Measurements from ENCODE around the gene YWHAB. TPM values are rescaled to one million over a fixed set of nuclear protein-coding genes. Genes with fewer than 3 reads are reported as not detected.

The YWHAB gene
- total and polyA plus RNA-seq, 3 experiments from 2014 or later = 275 to 661 (median 276) TPM

- Histone ChIP-seq H3K4me3 (ENCODE audit: low read length) (no peak overlapping the region), H3K4me1 (ENCODE audit: insufficient read depth, low read length) (peaks cover 31% of the 10 kb centered on the region), H3K27me3 (ENCODE audit: insufficient read depth, low read length, poor library complexity, severe bottlenecking) (no peaks in the 10 kb centered on the region), H3K9me3 (ENCODE audit: low read length) (no peaks in the 10 kb centered on the region), H3K27ac (ENCODE audit: low read depth, low read length) (no peak overlapping the region), H3K36me3 (ENCODE audit: insufficient read depth, low read length) (no peaks in the 10 kb centered on the region)
- Mint-ChIP-seq H3K4me1 (peaks cover 41 to 52% (median 41%) of the 10 kb centered on the region in 3 donors), H3K27me3 (no peaks in the 10 kb centered on the region), H3K36me3 (peaks cover 0 to 27% (median 0%) of the 10 kb centered on the region in 3 donors), H3K4me3 (peak overlapping the region in 5 of 7 donors; percentile 85 to 99 (median 97)), H3K27ac (peak overlapping the region; percentile 58 to 99 (median 94)), H3K9me3 (no peaks in the 10 kb centered on the region)
- ChIA-PET CTCF (no interaction called here), POLR2A (no interaction called here)
- no peak for DNase-seq
Observed at GRCh38 chr20:44883214-44883902, 2.1 kb upstream of the YWHAB start.

DNA sequence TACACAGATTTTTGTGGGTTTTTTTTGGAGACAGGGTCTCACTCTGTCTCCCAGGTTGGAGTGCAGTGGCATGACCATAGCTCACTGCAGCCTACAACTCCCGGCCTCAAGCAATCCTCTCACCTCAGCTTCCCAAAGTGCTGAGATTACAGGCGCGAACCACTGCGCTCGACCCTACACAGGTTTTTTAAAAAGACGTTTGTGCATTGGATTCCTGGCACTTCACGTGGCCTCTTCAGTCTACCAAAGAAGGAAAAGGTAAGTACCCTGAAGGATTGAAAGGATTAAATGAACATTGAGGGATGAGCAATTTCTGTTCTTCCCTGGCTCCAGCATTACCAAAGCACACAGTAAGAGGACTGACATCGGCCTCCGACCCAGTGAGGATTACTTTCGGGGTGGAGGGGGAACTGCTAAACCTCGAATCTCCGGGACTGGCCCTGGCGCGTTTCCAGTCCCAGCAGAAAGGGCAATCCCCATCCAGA, 556 bp upstream of the YWHAB start:
- Mint-ChIP-seq H3K9me3 (no peaks in the 10 kb centered on the region), H3K27ac (peak overlapping the region; percentile 83 to 99 (median 96)), H3K4me3 (peak overlapping the region; percentile 85 to 99 (median 97)), H3K27me3 (no peaks in the 10 kb centered on the region), H3K4me1 (peaks cover 56 to 62% (median 57%) of the 10 kb centered on the region in 3 donors), H3K36me3 (peaks cover 0 to 43% (median 1%) of the 10 kb centered on the region in 3 donors)
- Histone ChIP-seq H3K4me1 (ENCODE audit: insufficient read depth, low read length) (peaks cover 45% of the 10 kb centered on the region), H3K4me3 (ENCODE audit: low read length) (peak overlapping the region; percentile 88), H3K36me3 (ENCODE audit: insufficient read depth, low read length) (no peaks in the 10 kb centered on the region), H3K27me3 (ENCODE audit: insufficient read depth, low read length, poor library complexity, severe bottlenecking) (no peaks in the 10 kb centered on the region), H3K9me3 (ENCODE audit: low read length) (no peaks in the 10 kb centered on the region), H3K27ac (ENCODE audit: low read depth, low read length) (peak overlapping the region; percentile 86)
- POLR2A ChIA-PET = interaction anchor here (1.0 to 1.2 kb wide), 7 partner anchors 25 to 233 kb away, joined by 3 to 7 read pairs (median 5); partner anchors contain the start of genes PABPC1L, STK4 and TOMM34
- CTCF ChIA-PET = interaction anchor here (1.0 to 1.2 kb wide), 2 partner anchors 75 to 83 kb away, joined by 3 read pairs; partner anchors contain the start of gene TOMM34
- DNase-seq = no peak

GRCh38 chr20:44886266-44886651, 754 bp downstream of the YWHAB start:
- Mint-ChIP-seq H3K4me1 (peaks cover 63 to 69% (median 68%) of the 10 kb centered on the region in 3 donors), H3K9me3 (no peaks in the 10 kb centered on the region), H3K4me3 (peak overlapping the region; percentile 85 to 99 (median 97)), H3K27me3 (no peaks in the 10 kb centered on the region), H3K27ac (peak overlapping the region; percentile 79 to 99 (median 96)), H3K36me3 (peaks cover 0 to 48% (median 2%) of the 10 kb centered on the region in 3 donors)
- H3K4me1 ChIP-seq (ENCODE audit: insufficient read depth, low read length) = peaks cover 56% of the 10 kb centered on the region
- H3K4me3 ChIP-seq (ENCODE audit: low read length) = peak overlapping the region; percentile 89
- no peaks in the 10 kb centered on the region for H3K9me3 ChIP-seq (ENCODE audit: low read length)
- H3K27me3 ChIP-seq (ENCODE audit: insufficient read depth, low read length, poor library complexity, severe bottlenecking) = no peaks in the 10 kb centered on the region
- H3K36me3 ChIP-seq (ENCODE audit: insufficient read depth, low read length) = no peaks in the 10 kb centered on the region
- H3K27ac ChIP-seq (ENCODE audit: low read depth, low read length) = peak overlapping the region; percentile 86
- POLR2A ChIA-PET = interaction anchor here (1.1 kb wide), 3 partner anchors 81 to 93 kb away, joined by 6 to 7 read pairs (median 7); partner anchors contain the start of gene STK4
- no peak for DNase-seq
- CTCF ChIA-PET = interaction anchor here (0.9 kb wide), 1 partner anchor 575 kb away, joined by 3 read pairs; the partner anchor contains the start of gene FITM2

- Mint-ChIP-seq H3K4me3 (peak overlapping the region; percentile 85 to 99 (median 97)), H3K36me3 (peaks cover 0 to 52% (median 2%) of the 10 kb centered on the region in 3 donors), H3K27me3 (no peaks in the 10 kb centered on the region), H3K27ac (peak overlapping the region; percentile 79 to 99 (median 96)), H3K9me3 (no peaks in the 10 kb centered on the region), H3K4me1 (peaks cover 68 to 73% (median 72%) of the 10 kb centered on the region in 3 donors)
- no peak for DNase-seq
- POLR2A ChIA-PET = no interaction called here
- Histone ChIP-seq H3K4me3 (ENCODE audit: low read length) (peak overlapping the region; percentile 89), H3K36me3 (ENCODE audit: insufficient read depth, low read length) (no peaks in the 10 kb centered on the region), H3K4me1 (ENCODE audit: insufficient read depth, low read length) (peaks cover 62% of the 10 kb centered on the region), H3K27me3 (ENCODE audit: insufficient read depth, low read length, poor library complexity, severe bottlenecking) (no peaks in the 10 kb centered on the region), H3K27ac (ENCODE audit: low read depth, low read length) (peak overlapping the region; percentile 86), H3K9me3 (ENCODE audit: low read length) (no peaks in the 10 kb centered on the region)
- CTCF ChIA-PET = no interaction called here
Observed at GRCh38 chr20:44886828-44887227, 1.3 kb downstream of the YWHAB start.

DNA sequence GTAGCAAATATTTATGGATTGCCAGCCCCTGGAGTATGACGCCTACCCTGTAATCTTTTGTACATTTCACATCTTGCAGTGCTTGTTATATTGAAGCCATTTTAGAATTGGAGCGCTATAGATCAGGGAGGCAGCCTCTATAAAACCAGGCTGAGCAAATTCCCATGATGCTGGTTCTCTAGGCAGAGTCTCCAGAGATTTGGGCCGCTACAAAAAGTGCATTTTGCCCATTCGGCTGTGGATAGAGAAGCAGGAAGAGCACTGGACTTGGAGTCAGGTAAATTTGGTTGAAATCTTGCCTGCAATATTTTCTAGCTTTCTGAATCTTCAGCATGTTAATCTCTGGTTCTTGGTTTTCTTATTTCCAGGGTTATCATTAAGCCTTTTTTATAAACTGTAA, 2.0 kb downstream of the YWHAB start:
- Mint-ChIP-seq H3K27me3 (no peaks in the 10 kb centered on the region), H3K9me3 (no peaks in the 10 kb centered on the region), H3K4me3 (peak overlapping the region; percentile 85 to 99 (median 97)), H3K27ac (peak overlapping the region; percentile 79 to 99 (median 96)), H3K36me3 (peaks cover 0 to 57% (median 4%) of the 10 kb centered on the region in 3 donors), H3K4me1 (peaks cover 75 to 80% (median 78%) of the 10 kb centered on the region in 3 donors)
- Histone ChIP-seq H3K27me3 (ENCODE audit: insufficient read depth, low read length, poor library complexity, severe bottlenecking) (no peaks in the 10 kb centered on the region), H3K36me3 (ENCODE audit: insufficient read depth, low read length) (no peaks in the 10 kb centered on the region), H3K4me3 (ENCODE audit: low read length) (peak overlapping the region; percentile 89), H3K9me3 (ENCODE audit: low read length) (no peaks in the 10 kb centered on the region), H3K27ac (ENCODE audit: low read depth, low read length) (no peak overlapping the region), H3K4me1 (ENCODE audit: insufficient read depth, low read length) (peaks cover 68% of the 10 kb centered on the region)
- ChIA-PET CTCF (interaction anchor here (0.9 to 1.9 kb wide), 4 partner anchors 12 to 78 kb away, joined by 3 to 5 read pairs (median 3); partner anchors contain the start of genes PABPC1L and STK4), POLR2A (no interaction called here)
- no peak for DNase-seq

GRCh38 chr20:44888226-44889103, 3.0 kb downstream of the YWHAB start:
- H3K27me3 ChIP-seq (ENCODE audit: insufficient read depth, low read length, poor library complexity, severe bottlenecking) = no peaks in the 10 kb centered on the region
- H3K4me1 ChIP-seq (ENCODE audit: insufficient read depth, low read length) = peaks cover 72% of the 10 kb centered on the region
- H3K4me3 Mint-ChIP-seq = peak overlapping the region; percentile 85 to 99 (median 97)
- no peaks in the 10 kb centered on the region for H3K36me3 ChIP-seq (ENCODE audit: insufficient read depth, low read length)
- peaks cover 80 to 88% (median 82%) of the 10 kb centered on the region in 3 donors for H3K4me1 Mint-ChIP-seq
- H3K4me3 ChIP-seq (ENCODE audit: low read length) = peak overlapping the region; percentile 89
- ChIA-PET POLR2A (interaction anchor here (0.9 to 1.7 kb wide), 3 partner anchors 8 to 79 kb away, joined by 3 to 5 read pairs (median 4); no protein-coding TSS in a partner anchor), CTCF (interaction anchor here (0.6 to 1.9 kb wide), 7 partner anchors 10 to 79 kb away, joined by 3 to 5 read pairs (median 3); partner anchors contain the start of genes PABPC1L and STK4)
- peaks cover 0 to 61% (median 4%) of the 10 kb centered on the region in 3 donors for H3K36me3 Mint-ChIP-seq
- no peak for DNase-seq
- H3K27me3 Mint-ChIP-seq = no peaks in the 10 kb centered on the region
- peak overlapping the region; percentile 49 to 99 (median 92) for H3K27ac Mint-ChIP-seq
- H3K9me3 ChIP-seq (ENCODE audit: low read length) = no peaks in the 10 kb centered on the region
- H3K27ac ChIP-seq (ENCODE audit: low read depth, low read length) = no peak overlapping the region
- no peaks in the 10 kb centered on the region for H3K9me3 Mint-ChIP-seq

DNA sequence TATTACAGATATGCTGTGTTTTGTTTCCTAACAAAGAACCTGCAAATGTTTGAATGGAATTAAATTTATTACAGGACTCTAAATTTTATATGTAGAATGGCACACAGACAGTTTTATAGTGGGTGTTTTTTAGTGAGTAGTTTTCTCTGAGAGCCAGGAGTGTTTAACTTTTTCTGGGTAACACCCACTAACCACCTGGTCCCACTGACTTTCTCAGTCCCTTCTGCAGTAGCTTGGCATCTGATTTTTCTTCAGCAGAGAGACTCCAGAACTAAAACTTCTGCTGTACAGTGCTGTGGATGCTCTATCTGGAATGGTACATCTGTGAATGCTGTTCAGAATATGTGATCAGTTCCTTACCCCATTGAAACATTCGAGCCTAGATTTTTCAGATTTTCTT, 6.3 kb downstream of the YWHAB start:
- Histone ChIP-seq H3K27ac (ENCODE audit: low read depth, low read length) (no peak overlapping the region), H3K27me3 (ENCODE audit: insufficient read depth, low read length, poor library complexity, severe bottlenecking) (no peaks in the 10 kb centered on the region), H3K4me3 (ENCODE audit: low read length) (no peak overlapping the region), H3K4me1 (ENCODE audit: insufficient read depth, low read length) (peaks cover 87% of the 10 kb centered on the region), H3K9me3 (ENCODE audit: low read length) (no peaks in the 10 kb centered on the region), H3K36me3 (ENCODE audit: insufficient read depth, low read length) (no peaks in the 10 kb centered on the region)
- peak overlapping the region; percentile 2 to 72 (median 20) for H3K4me3 Mint-ChIP-seq
- peak overlapping the region in 7 of 8 donors; percentile 14 to 96 (median 66) for H3K27ac Mint-ChIP-seq
- POLR2A ChIA-PET = interaction anchor here (2.0 kb wide), 1 partner anchor 17 kb away, joined by 8 read pairs; the partner anchor contains the start of gene PABPC1L
- no peak for DNase-seq
- CTCF ChIA-PET = interaction anchor here (1.0 to 1.2 kb wide), 2 partner anchors 204 to 581 kb away, joined by 3 to 4 read pairs; partner anchors contain the start of gene FITM2
- H3K4me1 Mint-ChIP-seq = peaks cover 85 to 97% (median 96%) of the 10 kb centered on the region in 3 donors
- no peaks in the 10 kb centered on the region for H3K27me3 Mint-ChIP-seq
- H3K36me3 Mint-ChIP-seq = peaks cover 0 to 66% (median 9%) of the 10 kb centered on the region in 3 donors
- no peaks in the 10 kb centered on the region for H3K9me3 Mint-ChIP-seq

Data from CD8-positive, alpha-beta memory T cell (primary cell).